ENCODE results near the gene PREPL. TPM values are rescaled to one million over a fixed set of nuclear protein-coding genes. Genes with fewer than 3 reads are reported as not detected.

PREPL gene
- total and polyA plus RNA-seq, 2 of the 13 experiments (the other 11 are each of a cell fraction or from before 2014, with no cell fraction given), result 19.7 to 34.3 TPM

DNA sequence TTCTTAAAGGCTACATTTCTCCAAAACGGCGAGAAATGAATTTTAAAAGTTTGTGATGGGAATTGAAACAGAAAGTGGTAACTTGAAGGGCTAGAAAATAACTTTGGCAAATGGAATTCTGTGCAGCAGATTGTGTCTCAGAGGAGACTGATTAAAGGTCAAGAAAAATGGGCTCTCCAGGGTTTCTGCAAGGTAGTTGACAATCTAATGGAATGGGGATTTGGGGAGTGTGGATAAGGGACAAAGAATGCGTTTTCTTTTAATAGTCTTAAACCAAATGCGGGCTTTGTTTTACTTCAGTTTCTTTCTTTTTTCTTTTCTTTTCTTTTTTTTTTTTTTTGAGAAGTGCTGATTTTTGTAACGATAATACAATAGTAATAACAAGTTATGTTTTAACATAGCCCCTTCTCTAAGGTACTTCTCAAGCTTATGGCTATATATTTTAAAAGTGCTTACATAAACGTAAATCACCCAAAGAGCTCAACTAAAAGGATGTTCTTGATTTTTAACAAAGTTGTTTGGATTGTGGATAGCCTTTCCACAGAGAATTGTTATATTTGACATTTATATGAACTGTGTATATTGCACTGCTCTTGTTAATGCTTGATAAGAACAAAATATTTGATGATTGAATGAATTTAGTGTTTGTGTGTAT lies 37.1 kb upstream of the PREPL start:
- Histone ChIP-seq H3K36me3 (replicated peaks in 1 of 2; ENCODE audit: control insufficient read depth in 1 of 2, insufficient read depth in 2 of 2, low read length in 2 of 2) (no peaks in the 10 kb centered on the region), H2AFZ (ENCODE audit: low read length) (no peak overlapping the region), H3K27ac (ENCODE audit: extremely low read length, insufficient read depth, low read length) (no peak overlapping the region), H3K27me3 (ENCODE audit: control insufficient read depth in 1 of 2, insufficient read depth in 2 of 2, low read length in 2 of 2) (no peaks in the 10 kb centered on the region), H3K9ac (ENCODE audit: insufficient read depth, low read depth, low read length) (no peak overlapping the region), H4K20me1 (ENCODE audit: insufficient read depth, low read length) (no peaks in the 10 kb centered on the region), H3K4me1 (ENCODE audit: insufficient read depth, low read length) (no peaks in the 10 kb centered on the region), H3K4me3 (replicated peaks in 1 of 3; ENCODE audit: insufficient read depth in 1 of 3, low read depth in 2 of 3, low read length in 3 of 3) (no peak overlapping the region), H3K4me2 (ENCODE audit: low read depth, low read length) (no peak overlapping the region), H3K9me3 (ENCODE audit: low read length) (no peaks in the 10 kb centered on the region), H3K79me2 (ENCODE audit: insufficient read depth, low read length) (no peaks in the 10 kb centered on the region)
- intact Hi-C loops (cut with micrococcal nuclease; ENCODE audit: unreplicated experiment) (no loop called here), in situ Hi-C loops (cut with HindIII; ENCODE audit: extremely low pct_ligation_motif_present, low pct_unique_long_range_greater_than_20kb) (loop anchor here (10.0 kb wide), 1 partner anchor 546 kb away; the partner anchor contains the start of gene SIX3)
- BruUV-seq (replicated peaks), result no TSS peak
- ChIA-PET CTCF (ENCODE audit: low intra/inter-chr PET ratio, low total read pairs) (no interaction called here), POLR2A (no interaction called here)
- WGBS (ENCODE audit: low lambda C conversion rate), result 95% methylated on average over 6 of the region's 6 CpGs
- FAIRE-seq, result no peak
- ATAC-seq, result no peak
- TF ChIP-seq ZNF709 (CRISPR knock-in tag; IDR thresholded peaks at IDR 0.05) (no peak), MAFF (IDR thresholded peaks at IDR 0.05; ENCODE audit: low read depth, low read length) (peak; percentile 74), MAFK (conservative IDR thresholded peaks at IDR 0.05 in 1 of 2, IDR thresholded peaks at IDR 0.05 in 1 of 2; ENCODE audit: low read length in 2 of 2) (peak; percentile 71 to 87)
- no peak for DNase-seq (ENCODE audit: low spot score)

DNA sequence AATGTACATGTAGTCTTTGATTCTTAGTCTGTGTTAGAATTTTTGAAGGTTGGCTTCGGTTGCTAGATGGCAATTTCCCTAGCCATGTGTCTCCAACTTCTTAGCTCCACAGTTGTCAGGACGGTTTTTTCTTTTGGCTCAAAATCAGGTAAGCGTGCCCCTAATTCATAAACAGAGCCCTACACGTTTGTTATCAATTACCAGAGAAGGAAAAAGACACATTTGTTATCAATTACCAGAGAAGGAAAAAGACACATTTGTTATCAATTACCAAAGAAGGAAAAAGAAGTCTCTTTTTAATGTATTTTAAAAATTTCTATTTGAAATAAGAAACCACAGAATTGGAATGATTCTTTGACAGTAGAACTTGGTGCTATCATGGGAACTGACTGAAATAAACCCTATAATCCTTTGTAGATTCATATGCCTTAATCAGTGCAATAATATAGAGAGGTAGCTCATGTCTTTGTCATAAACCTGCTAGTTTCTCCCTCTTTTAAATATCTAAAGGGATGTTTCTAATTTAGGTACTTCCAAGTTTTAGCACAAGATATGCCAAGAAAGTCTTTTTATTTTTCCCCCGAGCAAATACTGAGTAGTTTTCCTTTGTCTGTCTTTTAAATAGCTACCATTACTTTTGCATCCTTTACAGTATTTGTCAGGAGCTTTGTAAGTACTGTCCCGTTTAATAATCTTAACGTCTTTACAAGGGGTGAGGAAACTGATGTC lies 36.3 kb upstream of the PREPL start:
- TF ChIP-seq CAMTA2 (CRISPR knock-in tag; IDR thresholded peaks at IDR 0.05; ENCODE audit: borderline replicate concordance), result no peak
- DNase-seq (ENCODE audit: low spot score) (no peak), ATAC-seq (no peak), FAIRE-seq (no peak)
- in situ Hi-C loops (cut with HindIII; ENCODE audit: extremely low pct_ligation_motif_present, low pct_unique_long_range_greater_than_20kb) (loop anchor here (10.0 kb wide), 1 partner anchor 547 kb away; the partner anchor contains the start of gene SIX3), intact Hi-C loops (cut with micrococcal nuclease; ENCODE audit: unreplicated experiment) (no loop called here)
- H3K4me1 ChIP-seq (ENCODE audit: insufficient read depth, low read length), result no peaks in the 10 kb centered on the region
- no peaks in the 10 kb centered on the region for H3K27me3 ChIP-seq (ENCODE audit: control insufficient read depth in 1 of 2, insufficient read depth in 2 of 2, low read length in 2 of 2)
- no peak overlapping the region for H2AFZ ChIP-seq (ENCODE audit: low read length)
- H3K9ac ChIP-seq (ENCODE audit: insufficient read depth, low read depth, low read length), result no peak overlapping the region
- no peaks in the 10 kb centered on the region for H3K9me3 ChIP-seq (ENCODE audit: low read length)
- no peak overlapping the region for H3K4me3 ChIP-seq (replicated peaks in 1 of 3; ENCODE audit: insufficient read depth in 1 of 3, low read depth in 2 of 3, low read length in 3 of 3)
- H3K36me3 ChIP-seq (replicated peaks in 1 of 2; ENCODE audit: control insufficient read depth in 1 of 2, insufficient read depth in 2 of 2, low read length in 2 of 2), result no peaks in the 10 kb centered on the region
- H3K4me2 ChIP-seq (ENCODE audit: low read depth, low read length), result no peak overlapping the region
- H3K79me2 ChIP-seq (ENCODE audit: insufficient read depth, low read length), result no peaks in the 10 kb centered on the region
- no peak overlapping the region for H3K27ac ChIP-seq (ENCODE audit: extremely low read length, insufficient read depth, low read length)
- ChIA-PET POLR2A (no interaction called here), CTCF (ENCODE audit: low intra/inter-chr PET ratio, low total read pairs) (no interaction called here)
- 93% methylated on average over 7 of the region's 7 CpGs for WGBS (ENCODE audit: low lambda C conversion rate)
- no peaks in the 10 kb centered on the region for H4K20me1 ChIP-seq (ENCODE audit: insufficient read depth, low read length)
- no TSS peak for BruUV-seq (replicated peaks)
